Measurements from ENCODE around the gene HSBP1.

The HSBP1 gene

GRCh38 chr16:83791916-83792315, 15.9 kb upstream of the HSBP1 start:
- Histone ChIP-seq H3K36me3 (ENCODE audit: insufficient read depth) (no peaks in the 10 kb centered on the region), H3K4me3 (IDR thresholded peaks at IDR 0.05; ENCODE audit: insufficient read depth, low read depth, low read length) (no peak overlapping the region), H3K79me2 (ENCODE audit: insufficient read depth, low read depth) (no peaks in the 10 kb centered on the region), H3K27ac (no peak overlapping the region), H3K9ac (no peak overlapping the region), H3K4me2 (no peak overlapping the region), H3K27me3 (ENCODE audit: insufficient read depth, low read depth) (no peaks in the 10 kb centered on the region), H4K20me1 (ENCODE audit: insufficient read depth) (no peaks in the 10 kb centered on the region), H2AFZ (ENCODE audit: low read depth) (no peak overlapping the region), H3K4me1 (ENCODE audit: low read depth, poor library complexity, severe bottlenecking) (no peaks in the 10 kb centered on the region)
- TF ChIP-seq CTCF (conservative IDR thresholded peaks at IDR 0.05; ENCODE audit: low read depth, low read length): no peak

GRCh38 chr16:83792391-83792790, 15.4 kb upstream of the HSBP1 start:
- H3K4me3 ChIP-seq (IDR thresholded peaks at IDR 0.05; ENCODE audit: insufficient read depth, low read depth, low read length): no peak overlapping the region
- no peaks in the 10 kb centered on the region for H3K36me3 ChIP-seq (ENCODE audit: insufficient read depth)
- H3K79me2 ChIP-seq (ENCODE audit: insufficient read depth, low read depth): no peaks in the 10 kb centered on the region
- H3K27ac ChIP-seq: no peak overlapping the region
- no peak overlapping the region for H3K9ac ChIP-seq
- no peak overlapping the region for H2AFZ ChIP-seq (ENCODE audit: low read depth)
- no peaks in the 10 kb centered on the region for H3K4me1 ChIP-seq (ENCODE audit: low read depth, poor library complexity, severe bottlenecking)
- no peak for TF ChIP-seq CTCF (conservative IDR thresholded peaks at IDR 0.05; ENCODE audit: low read depth, low read length)
- H3K4me2 ChIP-seq: no peak overlapping the region
- H3K27me3 ChIP-seq (ENCODE audit: insufficient read depth, low read depth): no peaks in the 10 kb centered on the region
- no peaks in the 10 kb centered on the region for H4K20me1 ChIP-seq (ENCODE audit: insufficient read depth)

- no peaks in the 10 kb centered on the region for H3K27me3 ChIP-seq (ENCODE audit: insufficient read depth, low read depth)
- H2AFZ ChIP-seq (ENCODE audit: low read depth): no peak overlapping the region
- H3K4me2 ChIP-seq: no peak overlapping the region
- no peaks in the 10 kb centered on the region for H3K4me1 ChIP-seq (ENCODE audit: low read depth, poor library complexity, severe bottlenecking)
- H4K20me1 ChIP-seq (ENCODE audit: insufficient read depth): no peaks in the 10 kb centered on the region
- TF ChIP-seq CTCF (conservative IDR thresholded peaks at IDR 0.05; ENCODE audit: low read depth, low read length): no peak
- H3K79me2 ChIP-seq (ENCODE audit: insufficient read depth, low read depth): no peaks in the 10 kb centered on the region
- no peak overlapping the region for H3K4me3 ChIP-seq (IDR thresholded peaks at IDR 0.05; ENCODE audit: insufficient read depth, low read depth, low read length)
- H3K9ac ChIP-seq: no peak overlapping the region
- no peak overlapping the region for H3K27ac ChIP-seq
- no peaks in the 10 kb centered on the region for H3K36me3 ChIP-seq (ENCODE audit: insufficient read depth)
Observed at GRCh38 chr16:83793179-83793578, 14.6 kb upstream of the HSBP1 start.

- no peak overlapping the region for H3K27ac ChIP-seq
- H3K9ac ChIP-seq: no peak overlapping the region
- H4K20me1 ChIP-seq (ENCODE audit: insufficient read depth): no peaks in the 10 kb centered on the region
- H3K27me3 ChIP-seq (ENCODE audit: insufficient read depth, low read depth): no peaks in the 10 kb centered on the region
- no peak overlapping the region for H3K4me3 ChIP-seq (IDR thresholded peaks at IDR 0.05; ENCODE audit: insufficient read depth, low read depth, low read length)
- no peaks in the 10 kb centered on the region for H3K79me2 ChIP-seq (ENCODE audit: insufficient read depth, low read depth)
- TF ChIP-seq CTCF (conservative IDR thresholded peaks at IDR 0.05; ENCODE audit: low read depth, low read length): no peak
- no peak overlapping the region for H2AFZ ChIP-seq (ENCODE audit: low read depth)
- H3K36me3 ChIP-seq (ENCODE audit: insufficient read depth): no peaks in the 10 kb centered on the region
- H3K4me1 ChIP-seq (ENCODE audit: low read depth, poor library complexity, severe bottlenecking): no peaks in the 10 kb centered on the region
- H3K4me2 ChIP-seq: no peak overlapping the region
Observed at GRCh38 chr16:83794860-83795554, 12.8 kb upstream of the HSBP1 start.

Measured in KMS-11 (cell line).